Stimulated activated CD4-positive, alpha-beta T cell treated with anti-CD3 and anti-CD28 coated beads, Interleukin-15, amount 100 ng/mL, for 1 hour (primary cell): Measurements from ENCODE around the gene PDC.
"Not testable (repeated sequence)": the region's sequence is repeated elsewhere in the genome, so short reads cannot be mapped to it uniquely, and the experiment has no call there.

Source experiments
- DNase-seq, 2 donors: peaks; one replicate each; pipeline ENCODE4 v3.0.0-alpha.2; 2020; ENCODE audit warnings: low read depth in 1 of 2, low spot score in 1 of 2

PDC gene

GRCh38 chr1:186465946-186466345, 5.0 kb upstream of the PDC start:
- DNase-seq: no peak

DNA sequence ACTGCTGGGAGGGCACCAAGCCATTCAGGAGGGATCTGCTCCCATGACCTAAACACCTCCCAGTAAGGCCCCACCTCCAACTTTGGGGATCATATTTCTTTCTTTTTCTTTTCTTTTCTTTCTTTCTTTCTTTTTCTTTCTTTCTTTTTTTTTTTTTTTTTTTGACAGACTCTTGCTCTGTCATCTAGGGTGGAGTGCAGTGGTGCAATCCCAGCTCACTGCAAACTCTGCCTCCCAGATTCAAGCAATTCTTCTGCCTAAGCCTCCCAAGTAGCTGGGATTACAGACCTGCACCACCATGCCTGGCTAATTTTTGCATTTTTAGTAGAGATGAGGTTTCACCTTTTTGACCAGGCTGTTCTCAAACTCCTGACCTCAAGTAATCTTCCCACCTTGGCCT, 4.6 kb upstream of the PDC start:
- not testable (repeated sequence) for DNase-seq

DNA sequence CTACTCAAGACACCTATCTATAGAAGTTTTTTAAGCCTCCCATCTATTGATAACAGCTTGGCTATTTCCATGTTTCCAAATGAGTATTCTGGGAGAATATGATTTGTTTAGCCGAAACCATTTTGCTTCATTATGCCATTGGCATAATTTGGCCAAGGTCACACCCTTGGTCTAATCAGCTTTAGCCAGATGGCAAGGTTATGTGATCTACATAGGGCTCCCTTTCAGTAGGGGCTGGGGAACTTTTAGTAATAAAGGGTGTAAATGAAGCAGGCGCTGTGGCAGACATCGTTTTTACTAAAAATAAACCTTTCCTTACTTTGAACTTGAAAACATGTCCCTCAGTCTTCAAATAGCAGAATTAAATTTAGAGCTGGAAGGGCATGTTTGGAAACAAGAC, 3.0 kb upstream of the PDC start:
- no peak for DNase-seq

GRCh38 chr1:186463511-186463910, 2.6 kb upstream of the PDC start:
- no peak for DNase-seq

- not testable (repeated sequence) for DNase-seq
These were observed 1.8 kb downstream of the PDC start for GRCh38 chr1:186459161-186459560.

- DNase-seq: no peak
These were observed 4.1 kb downstream of the PDC start for GRCh38 chr1:186456729-186457255.

DNA sequence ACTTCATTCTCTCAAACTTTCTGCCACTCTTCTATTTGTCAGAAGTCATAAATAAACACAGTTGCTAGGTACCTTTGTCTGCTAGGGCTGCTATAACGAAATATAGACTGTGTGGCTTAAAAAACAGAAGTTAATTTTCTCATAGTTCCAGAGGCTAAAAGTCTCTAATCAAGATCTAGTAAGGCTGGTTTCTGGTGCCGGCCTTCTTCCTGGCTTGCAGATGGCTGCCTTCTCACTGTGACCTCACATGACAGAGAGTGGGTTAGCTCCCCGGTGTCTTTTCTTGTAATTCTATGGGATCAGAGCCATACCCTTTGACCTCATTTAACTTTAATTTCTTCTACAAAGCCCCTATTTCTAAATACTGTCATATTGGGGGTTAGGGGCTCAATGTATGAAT, 5.9 kb downstream of the PDC start:
- no peak for DNase-seq

DNA sequence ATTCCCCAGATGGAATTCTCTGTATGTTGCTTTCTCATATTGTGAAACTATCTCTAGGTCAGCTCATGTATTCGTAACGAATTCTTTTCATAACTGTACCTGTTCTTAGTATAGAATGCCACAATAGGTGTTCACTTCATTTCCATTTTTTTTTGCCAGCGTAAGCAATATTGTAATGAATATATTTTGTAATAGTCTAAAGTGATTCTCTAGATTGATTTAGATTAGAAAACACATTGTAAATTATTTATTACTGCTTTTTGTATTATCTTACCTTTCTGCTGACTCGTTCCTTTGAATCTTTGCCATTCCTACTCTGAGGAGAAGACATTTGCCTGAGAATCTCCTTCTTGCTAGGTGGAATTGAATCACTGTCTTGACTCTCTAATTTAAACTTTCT, 14.8 kb downstream of the PDC start:
- no peak for DNase-seq

DNA sequence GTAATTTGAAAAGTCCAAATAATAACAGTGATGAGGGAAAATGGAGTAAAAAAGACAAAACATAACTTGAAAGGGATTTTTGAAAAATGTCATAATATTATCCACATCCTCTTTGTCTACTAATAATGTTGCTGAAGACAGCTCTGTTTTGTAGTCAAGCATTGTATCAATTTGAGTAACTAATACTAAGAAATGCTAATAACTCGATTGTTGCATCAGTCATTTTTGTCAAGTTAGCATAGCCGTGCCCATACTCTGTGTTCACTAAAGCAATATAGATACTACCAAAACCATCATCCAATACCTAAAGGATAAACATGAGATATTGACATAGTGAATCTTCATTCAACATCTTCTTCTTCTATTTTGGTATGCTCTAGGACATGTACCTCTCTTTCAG, 17.3 kb downstream of the PDC start:
- no peak for DNase-seq

GRCh38 chr1:186442651-186443375, 18.1 kb downstream of the PDC start:
- no peak for DNase-seq

DNA sequence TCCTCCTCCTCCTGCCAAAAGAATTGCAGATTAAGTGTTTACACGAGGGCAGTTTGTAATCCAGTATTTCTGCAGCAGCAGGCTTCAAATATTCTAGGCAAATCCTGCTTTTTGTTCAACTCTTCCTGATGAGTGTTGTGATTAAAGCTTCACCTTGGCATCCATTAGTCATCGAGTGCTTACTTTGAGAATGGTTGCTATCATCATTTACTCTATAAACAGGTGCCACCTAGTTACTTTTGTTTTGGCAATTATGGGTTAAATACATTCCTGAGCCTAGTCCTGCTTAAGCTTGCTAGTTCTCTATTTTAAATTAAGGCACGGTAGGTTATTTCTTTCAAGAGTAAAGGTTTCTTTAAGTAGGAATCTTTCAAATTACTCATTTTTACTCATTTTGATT, 20.3 kb downstream of the PDC start:
- no peak for DNase-seq

DNA sequence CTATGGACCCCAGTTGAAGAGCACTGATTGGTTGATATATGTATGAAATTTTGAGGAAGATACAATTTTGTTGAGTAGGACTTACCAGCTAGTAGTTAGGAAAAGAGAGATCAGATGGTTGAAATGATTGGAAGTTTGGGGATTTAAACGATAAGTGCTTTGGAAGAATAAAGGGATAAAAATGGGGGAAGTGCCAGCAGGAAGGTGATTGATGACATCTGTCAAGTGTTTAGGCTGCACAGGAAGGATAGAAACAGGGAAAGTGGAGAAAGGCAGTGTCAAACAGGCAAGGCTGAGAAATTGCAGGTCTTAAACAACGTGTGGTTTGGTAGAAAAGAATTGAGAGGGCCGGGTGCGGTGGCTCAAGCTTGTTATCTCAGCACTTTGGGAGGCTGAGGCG, 22.3 kb downstream of the PDC start:
- DNase-seq: no peak

DNA sequence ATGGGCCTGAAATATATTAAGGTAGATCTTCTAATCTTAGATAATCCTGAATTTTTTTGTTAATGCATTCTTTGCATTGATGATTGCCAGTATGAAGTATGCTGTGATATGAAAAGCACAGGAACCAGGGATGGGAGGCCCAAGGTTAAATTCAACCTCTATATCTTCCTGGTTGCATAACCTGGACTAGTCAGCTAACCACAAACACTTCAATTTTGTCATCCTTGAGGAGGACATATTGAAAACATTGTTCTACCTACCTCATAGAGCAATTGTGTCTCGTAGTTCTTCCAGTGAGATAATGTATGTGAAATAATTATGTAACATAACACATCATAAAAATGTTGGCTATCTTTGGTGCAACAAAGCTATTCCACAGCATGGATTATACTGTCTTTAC, 25.6 kb downstream of the PDC start:
- no peak for DNase-seq

GRCh38 chr1:186429017-186429416, 31.9 kb downstream of the PDC start:
- no peak for DNase-seq

DNA sequence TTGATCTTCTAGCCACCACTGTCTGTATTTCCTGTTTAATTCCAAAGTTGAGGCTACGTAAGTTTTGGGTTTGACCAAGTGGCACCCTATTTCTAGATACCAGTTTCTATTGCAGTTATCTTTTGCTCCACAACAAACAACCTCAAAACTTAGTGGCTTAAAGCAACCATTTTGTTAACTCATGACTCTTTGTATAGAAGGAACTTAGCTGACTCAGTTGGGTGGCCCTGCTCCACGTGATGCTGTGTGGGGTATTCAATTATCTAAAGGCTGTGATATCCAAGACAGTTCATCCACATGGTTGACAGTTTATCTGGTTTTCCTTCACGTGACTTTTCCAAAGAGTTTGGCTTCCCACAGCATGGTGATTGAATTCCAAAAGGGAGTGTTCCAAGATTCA, 34.8 kb downstream of the PDC start:
- DNase-seq: no peak

GRCh38 chr1:186424539-186424938, 36.4 kb downstream of the PDC start:
- no peak for DNase-seq

DNA sequence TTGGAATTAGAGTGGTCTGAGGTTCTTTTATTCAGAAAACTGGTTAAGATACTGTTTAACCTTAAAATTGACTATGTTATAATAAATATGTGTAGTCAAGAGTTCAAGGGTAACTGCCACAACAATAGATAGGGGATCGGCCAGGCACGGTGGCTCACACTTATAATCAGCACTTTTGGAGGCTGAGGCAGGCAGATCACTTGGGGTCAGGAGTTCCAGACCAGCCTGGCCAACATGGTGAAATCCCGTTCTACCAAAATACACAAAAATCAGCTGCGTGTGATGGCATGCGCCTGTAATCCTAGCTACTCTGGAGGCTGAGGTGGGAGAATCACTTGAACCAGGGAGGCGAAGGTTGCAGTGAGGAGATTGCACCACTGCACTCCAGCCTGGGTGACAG, 39.5 kb downstream of the PDC start:
- no peak for DNase-seq

GRCh38 chr1:186420923-186421322, 40.0 kb downstream of the PDC start:
- DNase-seq: no peak

- no peak for DNase-seq
These were observed 40.6 kb downstream of the PDC start for GRCh38 chr1:186420311-186420710.

GRCh38 chr1:186418503-186418902, 42.4 kb downstream of the PDC start:
- no peak for DNase-seq

DNA sequence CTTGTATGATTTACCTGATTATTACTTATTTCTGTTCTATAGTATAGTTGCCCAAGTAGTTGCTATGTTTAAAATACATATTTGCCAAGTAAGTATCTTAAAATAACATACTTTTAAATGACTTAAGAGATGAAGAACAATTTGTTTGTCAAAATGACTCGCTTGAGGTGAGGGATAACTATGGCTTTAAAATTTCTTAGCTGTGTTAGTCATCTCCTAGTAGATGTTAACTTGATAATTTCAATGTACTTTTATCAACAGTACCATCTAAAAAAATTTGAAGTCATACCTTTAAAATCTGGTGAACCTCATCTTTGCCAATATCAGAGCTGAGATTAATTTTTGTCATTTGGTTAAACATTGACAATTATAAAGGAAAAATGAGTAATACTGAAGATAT, 47.6 kb downstream of the PDC start:
- DNase-seq: no peak

DNA sequence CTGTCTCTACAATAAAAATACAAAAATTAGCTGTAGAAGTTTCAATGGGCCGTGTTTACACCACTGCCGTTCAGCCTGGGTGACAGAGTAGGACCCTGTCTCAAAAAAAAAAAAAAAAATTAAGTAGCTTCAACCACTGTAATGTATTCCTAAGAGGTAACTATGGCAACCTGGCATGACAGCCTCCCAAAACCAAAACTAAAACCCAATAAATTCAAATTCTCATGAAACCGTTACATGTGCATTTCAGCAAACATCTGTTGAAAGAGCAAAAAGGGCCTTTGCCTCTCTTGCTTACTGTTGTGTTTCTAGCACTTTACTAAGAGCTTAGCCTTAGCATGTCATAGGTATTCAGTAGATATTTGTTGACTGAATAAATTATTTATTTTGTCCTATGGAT, 51.8 kb downstream of the PDC start:
- DNase-seq: no peak

DNA sequence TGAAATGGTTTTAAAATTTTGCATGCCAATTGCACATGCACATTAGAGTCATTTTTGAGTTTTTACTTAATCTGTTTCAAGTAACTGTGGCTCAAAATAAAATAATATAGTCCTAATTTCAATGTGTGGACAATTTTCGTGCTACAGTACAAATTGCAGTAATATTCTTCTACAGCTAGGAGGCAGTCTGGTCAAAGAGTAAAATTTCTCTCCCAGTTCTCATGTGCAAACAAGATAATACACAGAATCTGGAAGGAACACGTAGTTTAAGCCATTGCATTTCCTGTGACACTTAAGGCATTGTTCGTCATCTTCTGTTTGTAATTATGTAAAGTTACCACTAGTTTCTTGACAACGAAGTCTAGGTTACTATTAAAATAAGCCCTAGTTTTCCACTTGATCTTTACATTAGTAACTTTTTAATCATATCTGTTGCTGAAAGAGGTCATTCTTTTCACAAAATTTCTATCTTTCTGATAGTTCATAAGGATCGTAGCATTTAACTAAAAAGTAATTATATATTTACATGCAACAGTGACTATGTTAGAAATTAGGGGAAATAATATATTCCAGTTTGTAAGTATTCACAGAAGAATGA, 56.4 kb downstream of the PDC start:
- no peak for DNase-seq
